WTC11 (cell line): Measurements from ENCODE around the gene GAL3ST2.

Experiments
- AFF4 ChIP-seq: sonication (generic); formaldehyde crosslinking; IDR thresholded peaks from 2 replicates; pipeline ENCODE4 v1.8.1; 2023; ENCODE audit warnings: mild to moderate bottlenecking, missing genetic modification reagents, borderline replicate concordance
- CTCF ChIP-seq: fragments of 200-600 bp; IDR thresholded peaks from 2 replicates; pipeline ENCODE4 v1.8.0; 2022; ENCODE audit warnings: antibody characterized with exemption
- E2F5 ChIP-seq: sonication (generic); formaldehyde crosslinking; IDR thresholded peaks from 2 replicates; pipeline ENCODE4 v1.8.1; 2022; ENCODE audit warnings: mild to moderate bottlenecking, moderate library complexity, missing genetic modification reagents
- HMGXB4 ChIP-seq: sonication (generic); formaldehyde crosslinking; IDR thresholded peaks from 2 replicates; pipeline ENCODE4 v1.8.1; 2023; ENCODE audit warnings: mild to moderate bottlenecking, moderate library complexity, missing genetic modification reagents
- IRF1 ChIP-seq: sonication (generic); formaldehyde crosslinking; IDR thresholded peaks from 2 replicates; pipeline ENCODE4 v1.8.0; 2023; ENCODE audit warnings: missing genetic modification reagents
- MLX ChIP-seq: sonication (generic); formaldehyde crosslinking; IDR thresholded peaks from 2 replicates; pipeline ENCODE4 v1.8.1; 2023; ENCODE audit warnings: mild to moderate bottlenecking, missing genetic modification reagents, moderate library complexity
- PRDM15 ChIP-seq: sonication (generic); formaldehyde crosslinking; IDR thresholded peaks from 2 replicates; pipeline ENCODE4 v1.8.0; 2022; ENCODE audit warnings: missing genetic modification reagents
- TEAD4 ChIP-seq: sonication (generic); formaldehyde crosslinking; IDR thresholded peaks from 2 replicates; pipeline ENCODE4 v1.8.0; 2022; ENCODE audit warnings: mild to moderate bottlenecking, missing genetic modification reagents
- TP53 ChIP-seq: sonication (generic); formaldehyde crosslinking; IDR thresholded peaks from 2 replicates; pipeline ENCODE4 v1.8.1; 2023; ENCODE audit warnings: mild to moderate bottlenecking, missing genetic modification reagents
- ZNF138 ChIP-seq: sonication (generic); formaldehyde crosslinking; conservative IDR thresholded peaks from 2 replicates; pipeline ENCODE4 v1.8.1; 2022; ENCODE audit warnings: mild to moderate bottlenecking, moderate library complexity, missing genetic modification reagents
- TF ChIP-seq, protein P1 (sequence below): sonication (generic); formaldehyde crosslinking; IDR thresholded peaks from 2 replicates; pipeline ENCODE4 v1.8.1; 2022; ENCODE audit warnings: low read depth, mild to moderate bottlenecking, moderate library complexity, missing genetic modification reagents, borderline replicate concordance

DNA sequence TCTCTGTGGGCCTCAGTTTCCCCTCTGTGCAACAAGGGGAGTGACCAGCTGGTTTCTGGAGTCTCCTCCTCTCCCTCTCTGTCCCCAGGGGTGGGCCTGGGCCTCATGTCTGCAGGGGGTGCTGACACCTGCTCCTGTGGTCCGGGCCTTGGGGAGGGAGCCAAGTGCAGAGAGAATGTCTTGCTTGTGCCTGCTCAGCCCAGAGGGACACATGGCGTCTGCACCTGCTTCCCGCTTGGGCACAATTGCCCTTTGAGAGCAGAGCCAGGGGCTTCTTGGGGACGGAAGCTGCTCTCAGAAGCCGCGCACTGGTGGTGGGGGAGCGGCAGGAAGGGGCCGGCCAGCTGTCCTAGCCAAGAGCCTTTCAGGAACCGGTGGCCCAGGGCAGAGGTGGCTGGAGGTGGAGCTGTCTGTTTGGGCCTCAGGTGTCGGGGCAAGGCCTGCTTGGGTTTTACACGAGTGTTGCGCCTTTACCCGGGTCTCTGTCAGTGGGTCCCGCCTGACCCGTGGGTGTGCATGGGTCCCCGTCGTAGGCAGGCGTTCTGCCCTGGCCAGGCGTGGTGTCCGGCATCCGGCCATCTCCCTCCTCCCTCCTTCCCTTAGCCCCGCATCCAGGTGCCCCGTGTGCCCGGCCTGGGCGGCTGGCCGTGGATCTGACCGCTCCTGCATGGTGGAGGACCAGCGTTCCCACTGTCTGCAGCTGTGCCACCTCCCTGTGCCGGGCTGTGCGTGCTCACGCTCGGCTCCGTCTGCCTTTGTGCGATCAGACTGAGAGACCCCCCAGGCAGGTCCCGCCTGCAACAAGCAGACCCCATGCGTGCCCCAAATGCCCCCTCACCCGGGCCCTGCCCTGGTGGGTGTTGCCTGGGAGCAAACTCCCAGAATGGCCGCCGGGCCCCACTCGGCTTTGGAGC, 36.4 kb downstream of the GAL3ST2 start:
- TF ChIP-seq CTCF (no peak), ZNF138 (CRISPR knock-in tag) (no peak), PRDM15 (no peak), TEAD4 (CRISPR knock-in tag) (no peak), MLX (CRISPR knock-in tag) (no peak), HMGXB4 (CRISPR knock-in tag) (no peak), AFF4 (no peak), IRF1 (no peak), TP53 (no peak), E2F5 (no peak)
- TF ChIP-seq, protein P1, sequence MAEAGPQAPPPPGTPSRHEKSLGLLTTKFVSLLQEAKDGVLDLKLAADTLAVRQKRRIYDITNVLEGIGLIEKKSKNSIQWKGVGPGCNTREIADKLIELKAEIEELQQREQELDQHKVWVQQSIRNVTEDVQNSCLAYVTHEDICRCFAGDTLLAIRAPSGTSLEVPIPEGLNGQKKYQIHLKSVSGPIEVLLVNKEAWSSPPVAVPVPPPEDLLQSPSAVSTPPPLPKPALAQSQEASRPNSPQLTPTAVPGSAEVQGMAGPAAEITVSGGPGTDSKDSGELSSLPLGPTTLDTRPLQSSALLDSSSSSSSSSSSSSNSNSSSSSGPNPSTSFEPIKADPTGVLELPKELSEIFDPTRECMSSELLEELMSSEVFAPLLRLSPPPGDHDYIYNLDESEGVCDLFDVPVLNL (CRISPR knock-in tag) = no peak
